HCT116 (cell line): ENCODE results near the gene RBBP6.

Experiments
- CTCF ChIP-seq, 3 experiments: fragments of 200-600 bp in 1 of 3; sonication (generic) in 1 of 3; IDR thresholded peaks in 2 of 3; conservative IDR thresholded peaks in 1 of 3; 2 replicates each; pipeline ENCODE4 v1.5.1; 2012 to 2017; ENCODE audit warnings: low read depth in 2 of 3, low read length in 2 of 3, antibody characterized with exemption in 1 of 3, borderline replicate concordance in 1 of 3, control low read depth in 1 of 3, mild to moderate bottlenecking in 1 of 3, mixed read lengths in 1 of 3, mixed run types in 1 of 3, moderate library complexity in 1 of 3; ENCODE audit not compliant: insufficient read depth in 1 of 3
- EZH2 ChIP-seq: fragments of 200-600 bp; sonication (generic); IDR thresholded peaks from 2 replicates; pipeline ENCODE4 v1.6.1; 2017; ENCODE audit warnings: antibody characterized with exemption, mixed run types
- JUND ChIP-seq: IDR thresholded peaks from 2 replicates; pipeline ENCODE4 v1.6.1; 2012
- POLR2A ChIP-seq: IDR thresholded peaks from 2 replicates; pipeline ENCODE4 v1.7.0; 2011; ENCODE audit warnings: borderline replicate concordance; ENCODE audit not compliant: insufficient read depth, insufficient read length; ENCODE audit errors: extremely low read depth
- RAD21 ChIP-seq: IDR thresholded peaks from 2 replicates; pipeline ENCODE4 v1.6.1; 2012; ENCODE audit warnings: low read depth, mild to moderate bottlenecking
- REST ChIP-seq: IDR thresholded peaks from 2 replicates; pipeline ENCODE4 v1.6.1; 2012; ENCODE audit warnings: low read depth
- SIN3A ChIP-seq: IDR thresholded peaks from 2 replicates; pipeline ENCODE4 v1.6.1; 2012; ENCODE audit warnings: low read depth
- ZBTB33 ChIP-seq: IDR thresholded peaks from 2 replicates; pipeline ENCODE4 v1.6.1; 2011; ENCODE audit warnings: mild to moderate bottlenecking, low read length, moderate library complexity; ENCODE audit not compliant: insufficient replicate concordance; ENCODE audit errors: extremely low read depth

- TF ChIP-seq REST (no peak), POLR2A (no peak), CTCF (IDR thresholded peaks at IDR 0.05 in 2 of 3, conservative IDR thresholded peaks at IDR 0.05 in 1 of 3; ENCODE audit: borderline replicate concordance in 1 of 3, insufficient read depth in 1 of 3, low read depth in 2 of 3, low read length in 2 of 3) (no peak), EZH2 (no peak), SIN3A (no peak), RAD21 (no peak), ZBTB33 (no peak), JUND (no peak)
Observed at GRCh38 chr16:24511792-24512191, 27.6 kb upstream of the RBBP6 start.
